T-helper 9 cell (primary cell): Measurements from ENCODE around the gene LUC7L3.
"Not testable (repeated sequence)": the region's sequence is repeated elsewhere in the genome, so short reads cannot be mapped to it uniquely, and the experiment has no call there.

ENCODE experiments used
- DNase-seq: peaks from one replicate; pipeline ENCODE4 v3.0.0-alpha.2; 2020

LUC7L3 gene

DNA sequence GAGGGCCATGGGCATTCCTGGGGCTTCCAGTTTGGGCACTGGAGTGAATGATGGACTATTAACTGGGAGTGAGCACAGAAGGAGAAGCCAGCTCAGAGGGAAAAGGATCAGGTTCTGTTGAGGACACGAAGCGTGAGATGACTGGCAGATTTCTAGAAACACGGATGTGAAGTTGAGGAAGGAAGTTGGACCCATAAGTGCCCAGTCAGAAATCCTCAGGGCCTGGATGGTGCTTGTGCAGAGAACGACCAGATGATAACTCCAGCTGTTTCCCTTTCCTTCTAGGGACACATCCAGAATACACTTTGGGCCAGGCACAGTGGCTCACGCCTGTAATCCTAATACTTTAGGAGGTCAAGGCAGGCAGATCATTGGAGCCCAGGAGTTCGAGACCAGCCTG lies 71.2 kb downstream of the LUC7L3 start:
- no peak for DNase-seq

DNA sequence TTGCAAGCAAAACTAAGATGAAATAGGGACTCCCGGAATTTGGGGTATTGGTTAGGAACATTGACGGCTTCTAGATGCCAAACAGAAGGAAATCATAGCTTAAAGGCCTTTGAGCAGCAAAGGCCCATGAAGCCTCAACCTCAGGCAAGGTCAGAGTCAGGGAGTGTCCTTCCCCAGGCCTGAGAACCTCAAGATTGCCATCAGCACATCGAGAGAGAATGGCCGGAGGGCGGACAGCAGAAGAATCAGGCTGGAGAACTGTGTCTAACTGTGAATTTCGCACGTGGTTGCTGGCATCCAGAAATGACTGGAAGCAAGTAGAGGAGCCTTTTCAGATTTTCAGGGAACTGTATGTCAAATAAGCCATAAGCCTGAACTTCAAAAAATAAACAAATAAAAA lies 72.7 kb downstream of the LUC7L3 start:
- DNase-seq, result no peak

GRCh38 chr17:50793007-50793406 lies 73.6 kb downstream of the LUC7L3 start:
- DNase-seq, result no peak

DNA sequence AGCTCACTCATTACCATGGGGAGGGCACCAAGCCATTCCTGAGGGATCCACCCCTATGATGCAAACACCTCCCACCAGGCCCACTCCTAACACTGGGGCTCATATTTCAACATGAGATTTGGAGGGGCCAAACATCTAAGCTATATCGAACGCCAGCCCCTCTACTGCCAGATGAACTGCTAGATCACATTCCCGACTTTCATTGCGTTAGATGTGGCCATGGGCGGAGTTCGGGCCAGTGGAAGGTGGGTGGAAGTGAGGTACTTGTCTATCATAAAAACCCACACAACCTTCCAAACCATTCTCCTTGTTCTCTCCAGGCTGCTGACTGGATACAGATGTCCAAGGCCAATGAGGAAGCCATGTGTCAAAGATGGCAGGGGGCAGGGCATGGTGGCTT lies 75.0 kb downstream of the LUC7L3 start:
- no peak for DNase-seq

DNA sequence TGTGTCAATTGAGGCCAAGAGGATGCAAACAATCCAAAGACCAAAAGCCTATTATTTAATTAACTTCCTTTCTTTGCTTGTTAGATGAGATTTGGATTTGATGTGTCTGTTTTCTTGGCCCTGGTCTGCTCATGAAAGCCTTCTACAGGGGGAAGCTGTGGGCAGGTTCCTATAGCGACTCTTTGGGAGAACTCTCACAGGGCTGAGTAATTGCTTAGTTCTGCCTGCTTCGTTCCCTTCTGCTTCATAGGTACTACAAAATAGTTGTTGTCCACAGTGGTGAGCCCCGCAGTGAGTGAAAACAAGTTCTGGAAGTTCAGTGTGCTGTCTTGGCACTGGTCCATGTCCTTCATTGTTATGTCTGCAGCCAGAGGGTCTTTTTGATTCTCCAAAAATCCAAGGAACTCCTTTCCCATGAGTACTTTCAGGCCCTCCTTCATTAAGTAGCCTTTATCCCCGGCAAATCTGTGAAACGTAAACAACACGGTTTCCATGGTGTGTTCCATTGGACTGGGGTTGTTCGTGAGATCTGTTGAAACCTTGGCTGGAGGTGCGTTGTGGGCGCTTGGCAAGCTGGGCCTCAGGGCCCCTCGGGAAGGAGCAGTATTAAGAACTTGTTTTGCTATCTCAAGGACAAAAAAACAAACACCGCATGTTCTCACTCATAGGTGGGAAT lies 77.9 kb downstream of the LUC7L3 start:
- no peak for DNase-seq

DNA sequence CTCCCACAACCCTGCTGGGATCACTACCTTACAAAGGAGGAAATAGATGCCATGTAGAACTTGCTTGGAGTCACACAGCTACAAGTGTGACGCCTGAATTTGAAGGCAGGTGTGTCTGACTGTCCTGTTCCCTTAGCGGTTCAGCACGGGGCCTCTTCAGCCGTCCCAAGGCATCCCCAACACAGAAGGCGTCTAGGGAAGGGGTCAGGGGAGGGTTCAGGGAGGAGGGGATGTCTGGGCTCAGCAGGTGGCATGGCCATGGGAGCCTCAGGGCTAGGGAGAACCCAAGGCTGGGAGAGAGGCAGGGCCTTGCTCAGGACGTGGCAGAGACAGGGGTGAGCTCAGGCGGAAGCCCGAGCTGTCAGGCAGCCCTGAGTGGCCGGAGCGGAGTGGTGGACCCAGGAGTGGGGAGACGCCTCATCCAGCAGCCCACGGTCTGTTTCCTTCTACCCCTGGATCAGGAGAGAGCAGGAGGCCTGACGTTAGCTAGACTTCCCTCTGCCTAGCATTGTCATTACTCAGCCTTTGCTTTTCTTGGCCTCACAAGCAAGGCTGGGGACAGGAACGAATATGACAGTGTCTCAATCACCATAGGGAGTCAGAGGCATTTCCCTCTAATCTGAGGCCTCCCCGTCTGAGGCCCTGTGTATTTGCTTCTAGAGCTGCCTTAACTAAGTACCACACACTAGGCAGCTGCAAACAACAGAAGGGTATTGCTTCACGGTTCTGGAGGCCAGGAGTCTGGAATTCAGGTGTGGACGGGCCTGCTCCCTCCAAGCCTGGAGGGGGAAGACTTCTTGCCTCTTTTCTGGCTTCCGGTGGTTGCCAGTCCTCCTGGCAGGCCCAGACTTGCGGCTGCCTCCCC lies 79.3 kb downstream of the LUC7L3 start:
- DNase-seq, result no peak

GRCh38 chr17:50799582-50799981 lies 80.2 kb downstream of the LUC7L3 start:
- DNase-seq, result no peak

GRCh38 chr17:50800196-50800700 lies 80.8 kb downstream of the LUC7L3 start:
- no peak for DNase-seq

GRCh38 chr17:50802609-50803571 lies 83.5 kb downstream of the LUC7L3 start:
- DNase-seq, result no peak

GRCh38 chr17:50803676-50804075 lies 84.3 kb downstream of the LUC7L3 start:
- no peak for DNase-seq

DNA sequence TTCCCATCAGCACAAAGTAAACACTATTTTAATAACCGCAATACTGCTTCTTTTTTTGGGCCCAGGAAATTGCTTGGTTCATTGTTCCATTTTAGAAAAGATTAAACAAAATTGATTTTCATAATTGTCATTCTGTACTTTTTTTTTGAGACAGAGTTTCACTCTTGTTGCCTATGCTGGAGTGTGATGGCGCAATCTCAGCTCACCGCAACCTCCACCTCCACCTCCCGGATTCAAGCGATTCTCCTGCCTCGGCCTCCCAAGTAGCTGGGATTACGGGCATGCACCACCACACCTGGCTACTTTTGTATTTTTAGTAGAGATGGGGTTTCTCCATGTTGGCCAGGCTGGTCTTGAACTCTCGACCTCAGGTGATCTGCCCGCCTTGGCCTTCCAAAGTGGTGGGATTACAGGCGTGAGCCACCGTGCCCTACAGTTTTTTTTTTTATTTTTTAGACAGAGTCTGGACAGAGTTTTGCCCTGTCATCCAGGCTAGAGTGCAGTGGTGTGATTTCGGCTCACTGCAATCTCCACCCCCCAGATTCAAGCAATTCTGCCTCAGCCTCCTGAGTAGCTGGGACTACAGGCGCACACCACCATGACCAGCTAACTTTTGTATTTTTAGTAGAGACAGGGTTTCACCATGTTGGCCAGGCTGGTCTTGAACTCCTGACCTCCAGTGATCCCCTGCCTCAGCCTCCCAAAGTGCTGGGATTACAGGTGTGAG lies 85.5 kb downstream of the LUC7L3 start:
- DNase-seq, result not testable (repeated sequence)

- DNase-seq, result no peak
Measured at GRCh38 chr17:50805486-50805885, 86.1 kb downstream of the LUC7L3 start.
